Ovary (tissue), 9 donors: ENCODE results near the gene FBN1. TPM values are rescaled to one million over a fixed set of nuclear protein-coding genes. Genes with fewer than 3 reads are reported as not detected.

ENCODE experiments used
- DNase-seq, 5 donors: peaks; one replicate each; pipeline ENCODE4 v3.0.0-alpha.2; 2019 to 2020
- H3K27ac ChIP-seq, 2 donors: fragments of 200-600 bp; one replicate each; pipeline versions ENCODE4 v1.5.1 to v1.8.0; 2019 to 2022
- H3K27me3 ChIP-seq: fragments of 200-600 bp; one replicate; pipeline ENCODE4 v1.8.0; 2022
- H3K36me3 ChIP-seq: fragments of 200-600 bp; sonication (generic); one replicate; pipeline ENCODE4 v1.5.1; 2019
- H3K4me1 ChIP-seq: one replicate; pipeline ENCODE4 v1.8.1; 2013; ENCODE audit warnings: mild to moderate bottlenecking, moderate library complexity; ENCODE audit not compliant: insufficient read depth
- H3K4me3 ChIP-seq: fragments of 200-600 bp; sonication (generic); one replicate; pipeline ENCODE4 v1.5.1; 2017
- H3K9me3 ChIP-seq, 2 donors: fragments of 200-600 bp in 1 of 2; sonication (generic) in 1 of 2; one replicate each; pipeline versions ENCODE4 v1.5.1 to v1.8.1; 2013 to 2019; ENCODE audit warnings: mild to moderate bottlenecking in 1 of 2, moderate library complexity in 1 of 2
- EP300 ChIP-seq: sonication (generic); formaldehyde crosslinking; IDR thresholded peaks from one replicate; pipeline ENCODE4 v1.6.1; 2017; ENCODE audit warnings: antibody characterized with exemption
- POLR2A ChIP-seq: fragments of 450-650 bp; IDR thresholded peaks from one replicate; pipeline ENCODE4 v1.6.1; 2017; ENCODE audit warnings: antibody characterized with exemption, mild to moderate bottlenecking, moderate library complexity
- WGBS, 3 donors: extraction: QIAGEN DNeasy Blood & Tissue Kit in 1 of 3; methylation state at CpG; one replicate each; pipeline versions ENCODE4 v1.1.5 to v1.1.7; 2013 to 2017; 5-methylcytosine and 5-hydroxymethylcytosine counted together
- intact Hi-C, 4 donors: fragments of 100-400 bp; cut with DNase I; formaldehyde crosslinking; loops; one replicate each; pipeline versions ENCODE4 v1.11.0 to v1.15.1; 2022 to 2023
- polyA plus RNA-seq, 2 donors: library from polyadenylated mRNA; stranded (reverse); fragments of 200-250 nt in 1 of 2; fragments of 350-450 nt in 1 of 2; fragmentation: Illumina TruSeq in 1 of 2; extraction: RNeasy Lipid Tissue Mini Kit (QIAGEN cat#74804) in 1 of 2; gene quantifications; one replicate each; pipeline ENCODE4 v1.2.3, GENCODE V29; 2013 to 2014
- total RNA-seq, 7 donors: library from RNA; depleted of rRNA in 2 of 7; stranded (reverse); fragments of >200 nt in 2 of 7; fragmentation: NEBNext Ultra II Directional in 3 of 7; extraction: Animal tissue kit (Norgen Biotek cat#: 25700) in 3 of 7; gene quantifications; one replicate each; pipeline versions ENCODE4 v1.1.0 to v1.2.4, GENCODE V29; 2016 to 2023
- TF ChIP-seq, protein P1 (sequence below), 3 donors: fragments of 450-650 bp in 2 of 3; fragments of 200-600 bp in 1 of 3; IDR thresholded peaks; one replicate each; pipeline versions ENCODE4 v1.5.1 to v1.8.0; 2016 to 2022; ENCODE audit warnings: antibody characterized with exemption in 3 of 3, mild to moderate bottlenecking in 1 of 3
- donor health status: DM: no; HTN: no; CAD: no; lungs with moderate emphysema.
- donor health status: DM: no; HTN: no; CAD: no.
- donor health status: Bipolar disorder and iron deficiency.
- donor health status: DM: yes; HTN: yes; CAD: no.
- donor health status: DM: no; HTN: no; CAD: no.
- donor health status: DM: yes; HTN: yes; CAD: no.

Gene FBN1
- total and polyA plus RNA-seq, 9 donors = 62.5 to 159 (median 97.4) TPM

DNA sequence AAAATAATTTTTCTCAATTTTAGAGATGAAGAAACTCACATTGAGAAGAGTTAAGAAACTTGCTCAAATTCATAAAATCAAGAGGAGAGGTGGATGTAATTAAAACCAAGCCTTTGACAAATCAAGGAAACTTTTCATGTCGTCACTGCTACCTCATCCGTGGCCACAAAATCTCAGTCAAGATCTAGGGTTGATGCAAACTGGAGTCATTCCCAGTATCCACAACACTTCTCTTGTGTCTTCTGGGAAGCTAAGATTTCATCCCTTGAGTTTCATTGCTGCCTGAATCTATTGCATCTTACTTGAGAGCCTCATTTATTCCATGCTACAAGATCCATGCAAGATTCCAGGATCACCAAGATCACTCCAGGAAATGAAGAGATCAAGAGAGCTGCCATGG, 5.4 kb upstream of the FBN1 start:
- no peak overlapping the region for H3K4me3 ChIP-seq
- no peaks in the 10 kb centered on the region for H3K36me3 ChIP-seq
- DNase-seq = no peak
- 91 to 97% (median 96%) methylated on average over 2 of the region's 2 CpGs for WGBS, 3 donors
- H3K27ac ChIP-seq = no peak overlapping the region
- H3K27me3 ChIP-seq = no peaks in the 10 kb centered on the region
- peaks cover 2% of the 10 kb centered on the region for H3K4me1 ChIP-seq
- no peaks in the 10 kb centered on the region for H3K9me3 ChIP-seq
- intact Hi-C loops = no loop called here
- no peak for TF ChIP-seq POLR2A

GRCh38 chr15:48647962-48648361, 2.5 kb upstream of the FBN1 start:
- Histone ChIP-seq H3K27me3 (no peaks in the 10 kb centered on the region), H3K4me1 (peaks cover 2% of the 10 kb centered on the region), H3K4me3 (no peak overlapping the region), H3K36me3 (no peaks in the 10 kb centered on the region), H3K9me3 (no peaks in the 10 kb centered on the region), H3K27ac (no peak overlapping the region)
- intact Hi-C loops = loop anchor here in 3 of 4 donors (10.0 kb wide), 4 partner anchors 113 to 283 kb away; no protein-coding TSS in a partner anchor
- DNase-seq = peak; percentile 33 to 53 (median 43)
- no peak for TF ChIP-seq EP300
- TF ChIP-seq, protein P1, sequence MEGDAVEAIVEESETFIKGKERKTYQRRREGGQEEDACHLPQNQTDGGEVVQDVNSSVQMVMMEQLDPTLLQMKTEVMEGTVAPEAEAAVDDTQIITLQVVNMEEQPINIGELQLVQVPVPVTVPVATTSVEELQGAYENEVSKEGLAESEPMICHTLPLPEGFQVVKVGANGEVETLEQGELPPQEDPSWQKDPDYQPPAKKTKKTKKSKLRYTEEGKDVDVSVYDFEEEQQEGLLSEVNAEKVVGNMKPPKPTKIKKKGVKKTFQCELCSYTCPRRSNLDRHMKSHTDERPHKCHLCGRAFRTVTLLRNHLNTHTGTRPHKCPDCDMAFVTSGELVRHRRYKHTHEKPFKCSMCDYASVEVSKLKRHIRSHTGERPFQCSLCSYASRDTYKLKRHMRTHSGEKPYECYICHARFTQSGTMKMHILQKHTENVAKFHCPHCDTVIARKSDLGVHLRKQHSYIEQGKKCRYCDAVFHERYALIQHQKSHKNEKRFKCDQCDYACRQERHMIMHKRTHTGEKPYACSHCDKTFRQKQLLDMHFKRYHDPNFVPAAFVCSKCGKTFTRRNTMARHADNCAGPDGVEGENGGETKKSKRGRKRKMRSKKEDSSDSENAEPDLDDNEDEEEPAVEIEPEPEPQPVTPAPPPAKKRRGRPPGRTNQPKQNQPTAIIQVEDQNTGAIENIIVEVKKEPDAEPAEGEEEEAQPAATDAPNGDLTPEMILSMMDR (IDR thresholded peaks at IDR 0.05) = peak in 1 of 3 donors; percentile 20

- WGBS, 3 donors = 22 to 45% (median 23%) methylated on average over 7 to 11 of the region's 11 CpGs
- H3K4me3 ChIP-seq = peak overlapping the region; percentile 93
- intact Hi-C loops = loop anchor here in 3 of 4 donors (10.0 kb wide), 4 partner anchors 112 to 282 kb away; no protein-coding TSS in a partner anchor
- TF ChIP-seq EP300 (no peak), POLR2A (no peak)
- TF ChIP-seq, protein P1 (IDR thresholded peaks at IDR 0.05) = no peak
- peak overlapping the region; percentile 74 to 86 for H3K27ac ChIP-seq
- H3K4me1 ChIP-seq = peaks cover 2% of the 10 kb centered on the region
- DNase-seq = peak in 3 of 5 donors; percentile 28 to 43 (median 35)
- H3K27me3 ChIP-seq = no peaks in the 10 kb centered on the region
- no peaks in the 10 kb centered on the region for H3K9me3 ChIP-seq
- H3K36me3 ChIP-seq = no peaks in the 10 kb centered on the region
Measured at GRCh38 chr15:48646331-48646730, 822 bp upstream of the FBN1 start.

DNA sequence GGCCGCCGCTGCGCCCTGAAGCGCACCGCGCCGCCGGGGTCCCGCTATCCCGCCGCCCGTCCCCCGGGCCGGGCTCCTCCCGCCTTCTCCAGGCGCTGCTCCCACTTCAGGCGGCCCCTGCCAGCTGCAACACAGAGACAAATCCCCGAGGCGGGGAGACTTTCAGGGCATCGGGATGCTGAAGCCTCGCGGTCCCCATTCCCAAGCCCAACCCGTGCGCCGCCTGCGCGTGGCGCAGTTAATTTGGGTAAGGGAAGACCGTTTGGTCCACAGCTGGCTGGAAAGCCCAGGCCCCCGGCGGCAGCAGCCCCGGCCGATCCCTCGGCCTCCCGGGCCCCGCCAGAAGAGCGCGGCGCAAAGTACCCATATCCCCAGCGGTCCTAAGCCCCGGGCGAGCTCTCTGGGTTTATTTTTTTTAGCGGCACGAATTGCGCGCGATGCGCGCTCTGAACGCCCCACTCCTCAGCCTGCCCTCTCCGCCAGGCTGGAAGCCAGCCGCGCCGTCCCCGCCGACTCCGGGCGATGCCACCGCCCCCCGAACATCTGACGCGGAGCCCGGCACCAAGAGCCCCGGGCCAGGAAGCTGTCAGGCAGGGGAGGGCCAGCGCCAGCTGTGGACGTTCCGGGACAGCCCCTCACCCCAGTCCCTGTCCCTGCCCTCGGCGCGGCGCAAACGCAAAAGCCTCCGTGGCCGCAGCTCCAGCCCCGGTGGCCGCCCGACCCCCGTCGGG, 517 bp downstream of the FBN1 start:
- H3K27ac ChIP-seq = peak overlapping the region; percentile 74 to 86
- no peaks in the 10 kb centered on the region for H3K36me3 ChIP-seq
- H3K9me3 ChIP-seq = no peaks in the 10 kb centered on the region
- H3K4me1 ChIP-seq = peaks cover 5% of the 10 kb centered on the region
- TF ChIP-seq EP300 = no peak
- no peak for TF ChIP-seq POLR2A
- TF ChIP-seq, protein P1 (IDR thresholded peaks at IDR 0.05) = no peak
- DNase-seq = peak; percentile 63 to 79 (median 70)
- WGBS, 3 donors = 0 to 1% (median 0%) methylated on average over 61 to 78 of the region's 79 CpGs
- H3K27me3 ChIP-seq = no peaks in the 10 kb centered on the region
- intact Hi-C loops = loop anchor here in 3 of 4 donors (5.0 to 10.0 kb wide), 5 partner anchors 110 to 288 kb away; no protein-coding TSS in a partner anchor
- peak overlapping the region; percentile 93 for H3K4me3 ChIP-seq

GRCh38 chr15:48644467-48644826, 1.1 kb downstream of the FBN1 start:
- TF ChIP-seq EP300 = no peak
- TF ChIP-seq, protein P1 (IDR thresholded peaks at IDR 0.05) = no peak
- no peak for TF ChIP-seq POLR2A
- 0 to 1% (median 1%) methylated on average over 25 to 26 of the region's 26 CpGs for WGBS, 3 donors
- H3K27me3 ChIP-seq = no peaks in the 10 kb centered on the region
- H3K4me3 ChIP-seq = peak overlapping the region; percentile 93
- H3K9me3 ChIP-seq = no peaks in the 10 kb centered on the region
- no peaks in the 10 kb centered on the region for H3K36me3 ChIP-seq
- intact Hi-C loops = loop anchor here in 3 of 4 donors (5.0 to 10.0 kb wide), 5 partner anchors 110 to 287 kb away; no protein-coding TSS in a partner anchor
- peak overlapping the region; percentile 74 to 86 for H3K27ac ChIP-seq
- DNase-seq = peak in 3 of 5 donors; percentile 39 to 67 (median 40)
- peaks cover 5% of the 10 kb centered on the region for H3K4me1 ChIP-seq
